Hepatocyte (in vitro differentiated cells): ENCODE data around the gene DCDC1.

Experiments
- EZH2 ChIP-seq: fragments of 200-600 bp; sonication (generic); IDR thresholded peaks from 2 replicates; pipeline ENCODE4 v1.6.1; 2016; ENCODE audit warnings: antibody characterized with exemption, mild to moderate bottlenecking, borderline replicate concordance
- EZH2phosphoT487 ChIP-seq: fragments of 200-600 bp; sonication (generic); IDR thresholded peaks from one replicate; pipeline ENCODE4 v1.6.1; 2018; ENCODE audit warnings: antibody characterized with exemption, mild to moderate bottlenecking, low read depth, moderate library complexity; ENCODE audit not compliant: unreplicated experiment, severe bottlenecking
- TF ChIP-seq, protein P1 (sequence below): fragments of 200-600 bp; sonication (generic); IDR thresholded peaks from 2 replicates; pipeline ENCODE4 v1.5.1; 2016; ENCODE audit warnings: antibody characterized with exemption, mild to moderate bottlenecking; ENCODE audit not compliant: poor library complexity

DNA sequence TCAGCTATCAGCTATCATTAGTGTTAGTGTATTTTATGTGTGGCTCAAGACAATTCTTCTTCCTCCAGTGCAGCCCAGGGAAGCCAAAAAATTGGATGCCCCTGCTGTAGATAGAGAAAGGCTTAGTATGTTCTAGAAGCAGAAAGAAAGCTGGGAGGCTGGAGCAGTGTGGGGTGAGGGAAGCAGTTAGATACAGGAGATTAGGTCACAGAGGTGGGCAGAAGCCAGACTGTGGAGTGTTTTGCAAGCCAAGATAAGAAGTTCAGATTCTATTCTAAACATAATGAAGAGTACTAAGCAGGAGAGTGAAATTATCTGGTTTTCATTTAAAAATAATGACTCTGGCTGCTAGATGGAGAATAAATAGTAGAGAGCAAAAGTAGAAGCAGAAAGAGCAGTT lies 381.7 kb downstream of the DCDC1 start:
- no peak for TF ChIP-seq EZH2phosphoT487
- TF ChIP-seq, protein P1, sequence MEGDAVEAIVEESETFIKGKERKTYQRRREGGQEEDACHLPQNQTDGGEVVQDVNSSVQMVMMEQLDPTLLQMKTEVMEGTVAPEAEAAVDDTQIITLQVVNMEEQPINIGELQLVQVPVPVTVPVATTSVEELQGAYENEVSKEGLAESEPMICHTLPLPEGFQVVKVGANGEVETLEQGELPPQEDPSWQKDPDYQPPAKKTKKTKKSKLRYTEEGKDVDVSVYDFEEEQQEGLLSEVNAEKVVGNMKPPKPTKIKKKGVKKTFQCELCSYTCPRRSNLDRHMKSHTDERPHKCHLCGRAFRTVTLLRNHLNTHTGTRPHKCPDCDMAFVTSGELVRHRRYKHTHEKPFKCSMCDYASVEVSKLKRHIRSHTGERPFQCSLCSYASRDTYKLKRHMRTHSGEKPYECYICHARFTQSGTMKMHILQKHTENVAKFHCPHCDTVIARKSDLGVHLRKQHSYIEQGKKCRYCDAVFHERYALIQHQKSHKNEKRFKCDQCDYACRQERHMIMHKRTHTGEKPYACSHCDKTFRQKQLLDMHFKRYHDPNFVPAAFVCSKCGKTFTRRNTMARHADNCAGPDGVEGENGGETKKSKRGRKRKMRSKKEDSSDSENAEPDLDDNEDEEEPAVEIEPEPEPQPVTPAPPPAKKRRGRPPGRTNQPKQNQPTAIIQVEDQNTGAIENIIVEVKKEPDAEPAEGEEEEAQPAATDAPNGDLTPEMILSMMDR, result no peak
- no peak for TF ChIP-seq EZH2
